HCT116 (cell line): Measurements from ENCODE around the gene SHH. TPM values are rescaled to one million over a fixed set of nuclear protein-coding genes. Genes with fewer than 3 reads are reported as not detected.

Experiments used
- ATAC-seq: fragments of 200-7000 bp; cut with Tn5 transposase; 2 replicates; pipeline ENCODE4 v1.9.1; 2020; ENCODE audit warnings: mild to moderate bottlenecking, moderate library complexity
- BruUV-seq: library from RNA; stranded (reverse); fragments of 400-500 nt; replicated peaks from 2 replicates; lab custom pipeline; 2021; lab: Mats Ljungman, UMichigan
- CTCF ChIA-PET: fragments of 300-600 bp; sonication (Branson Sonifier 250); formaldehyde crosslinking; loops from one replicate; lab custom pipeline; 2021; ENCODE audit warnings: antibody characterized with exemption; lab: Charles Lee
- POLR2A ChIA-PET: fragments of 300-600, 350-600 bp; sonication (Branson Sonifier 250); formaldehyde crosslinking; loops from one replicate; lab custom pipeline; 2021; ENCODE audit warnings: antibody characterized with exemption; lab: Charles Lee
- RAD21 ChIA-PET, 2 experiments: fragments of 300-600 bp; sonication (Branson Sonifier 250); formaldehyde crosslinking; loops; one replicate each; lab custom pipeline; 2023; ENCODE audit warnings: low total read pairs in 2 of 2; ENCODE audit not compliant: uncharacterized antibody in 2 of 2, unreplicated experiment in 2 of 2, low non-redundant PET in 1 of 2; lab: Charles Lee
- DNase-seq: peaks from one replicate; pipeline ENCODE4 v3.0.0-alpha.2; 2010; ENCODE audit warnings: low read depth, low spot score
- H2AFZ ChIP-seq: fragments of 200-600 bp; shearing (Covaris generic), sonication (generic); 2 replicates; pipeline ENCODE4 v1.6.1; 2017; ENCODE audit warnings: low read depth, mixed run types, mixed read lengths, antibody characterized with exemption, low read length; ENCODE audit not compliant: poor library complexity, severe bottlenecking
- H3K27ac ChIP-seq: 2 replicates; pipeline ENCODE4 v1.5.1; 2012; ENCODE audit warnings: low read depth, low read length
- H3K27me3 ChIP-seq: fragments of 200-600 bp; sonication (generic); 2 replicates; pipeline ENCODE4 v1.6.1; 2016; ENCODE audit warnings: mixed run types, low read length, mixed read lengths; ENCODE audit not compliant: insufficient read depth
- H3K36me3 ChIP-seq, 2 experiments: fragments of 200-500 bp in 1 of 2; fragments of 200-600 bp in 1 of 2; sonication (Bioruptor generic) in 1 of 2; sonication (generic) in 1 of 2; 2 replicates each; pipeline versions ENCODE4 v1.5.1 to v1.6.1; 2014 to 2016; ENCODE audit warnings: low read length in 2 of 2, inconsistent platforms in 1 of 2, mixed read lengths in 1 of 2, mixed run types in 1 of 2; ENCODE audit not compliant: insufficient read depth in 2 of 2, control insufficient read depth in 1 of 2
- H3K4me1 ChIP-seq, 2 experiments: fragments of 200-600 bp in 1 of 2; sonication (generic) in 1 of 2; 2 replicates each; pipeline versions ENCODE4 v1.5.1 to v1.6.1; 2012 to 2017; ENCODE audit warnings: low read length in 2 of 2, inconsistent platforms in 1 of 2, mild to moderate bottlenecking in 1 of 2, mixed read lengths in 1 of 2, mixed run types in 1 of 2, moderate library complexity in 1 of 2; ENCODE audit not compliant: insufficient read depth in 2 of 2, control insufficient read depth in 1 of 2
- H3K4me2 ChIP-seq: fragments of 200-600 bp; sonication (generic); 2 replicates; pipeline ENCODE4 v1.6.1; 2017; ENCODE audit warnings: mixed run types, low read length, mixed read lengths
- H3K4me3 ChIP-seq, 2 experiments: fragments of 200-600 bp in 1 of 2; sonication (generic) in 1 of 2; replicated peaks in 1 of 2; 2 replicates each; pipeline ENCODE4 v1.5.1; 2011 to 2016; ENCODE audit warnings: low read length in 2 of 2, control low read depth in 1 of 2, low read depth in 1 of 2, mild to moderate bottlenecking in 1 of 2, mixed read lengths in 1 of 2, mixed run types in 1 of 2
- H3K79me2 ChIP-seq: fragments of 200-600 bp; sonication (generic); 2 replicates; pipeline ENCODE4 v1.6.1; 2017; ENCODE audit warnings: mild to moderate bottlenecking, mixed run types, low read length, moderate library complexity, mixed read lengths; ENCODE audit not compliant: insufficient read depth
- H3K9ac ChIP-seq: fragments of 200-600 bp; sonication (generic); 2 replicates; pipeline ENCODE4 v1.6.1; 2016; ENCODE audit warnings: low read length, mixed read lengths
- H3K9me2 ChIP-seq: fragments of 200-600 bp; sonication (generic), shearing (Covaris generic); 2 replicates; pipeline ENCODE4 v1.6.1; 2017; ENCODE audit warnings: mixed run types, mild to moderate bottlenecking, moderate library complexity; ENCODE audit not compliant: insufficient read depth
- H3K9me3 ChIP-seq, 2 experiments: fragments of 200-500 bp in 1 of 2; fragments of 200-600 bp in 1 of 2; sonication (Bioruptor generic) in 1 of 2; sonication (generic) in 1 of 2; 2 replicates each; pipeline ENCODE4 v1.6.1; 2014 to 2017; ENCODE audit warnings: low read length in 2 of 2, mixed read lengths in 2 of 2, inconsistent platforms in 1 of 2, low read depth in 1 of 2, mild to moderate bottlenecking in 1 of 2, mixed run types in 1 of 2, moderate library complexity in 1 of 2; ENCODE audit not compliant: control insufficient read depth in 1 of 2, insufficient read depth in 1 of 2
- H4K20me1 ChIP-seq: fragments of 200-600 bp; sonication (generic), shearing (Covaris generic); 2 replicates; pipeline ENCODE4 v1.6.1; 2017; ENCODE audit warnings: mixed run types, mild to moderate bottlenecking, moderate library complexity; ENCODE audit not compliant: insufficient read depth
- CEBPB ChIP-seq: IDR thresholded peaks from 2 replicates; pipeline ENCODE4 v1.6.1; 2012; ENCODE audit warnings: low read depth
- EZH2phosphoT487 ChIP-seq: fragments of 200-600 bp; IDR thresholded peaks from 2 replicates; pipeline ENCODE4 v1.6.1; 2018; ENCODE audit warnings: antibody characterized with exemption, borderline replicate concordance
- FOSL1 ChIP-seq: IDR thresholded peaks from 2 replicates; pipeline ENCODE4 v1.6.1; 2012; ENCODE audit warnings: low read depth
- MAX ChIP-seq: IDR thresholded peaks from 2 replicates; pipeline ENCODE4 v1.6.1; 2012
- POLR2A ChIP-seq: IDR thresholded peaks from 2 replicates; pipeline ENCODE4 v1.7.0; 2011; ENCODE audit warnings: borderline replicate concordance; ENCODE audit not compliant: insufficient read depth, insufficient read length; ENCODE audit errors: extremely low read depth
- POLR2AphosphoS5 ChIP-seq: IDR thresholded peaks from 2 replicates; pipeline ENCODE4 v1.6.1; 2011; ENCODE audit warnings: mild to moderate bottlenecking, low read depth, low read length, moderate library complexity
- YY1 ChIP-seq: IDR thresholded peaks from 2 replicates; pipeline ENCODE4 v1.6.1; 2011; ENCODE audit warnings: low read length, low read depth, moderate library complexity, mild to moderate bottlenecking; ENCODE audit not compliant: insufficient replicate concordance; ENCODE audit errors: extremely low read depth
- ZBTB33 ChIP-seq: IDR thresholded peaks from 2 replicates; pipeline ENCODE4 v1.6.1; 2011; ENCODE audit warnings: mild to moderate bottlenecking, low read length, moderate library complexity; ENCODE audit not compliant: insufficient replicate concordance; ENCODE audit errors: extremely low read depth
- ZFX ChIP-seq: fragments of 450-650 bp; IDR thresholded peaks from 2 replicates; pipeline ENCODE4 v1.6.1; 2017
- ZNF274 ChIP-seq: fragments of 200-500 bp; sonication (Bioruptor generic); IDR thresholded peaks from 2 replicates; pipeline ENCODE4 v1.6.1; 2014; ENCODE audit warnings: mild to moderate bottlenecking, low read depth, low read length, inconsistent platforms
- intact Hi-C: fragments of 100-400 bp; cut with micrococcal nuclease; formaldehyde crosslinking; loops from 2 replicates; pipeline ENCODE4 v1.10.0; 2022
- total RNA-seq: library from RNA; stranded (reverse); gene quantifications from one replicate; pipeline ENCODE4 v1.2.1, GENCODE V29; 2021; ENCODE audit not compliant: unreplicated experiment

The SHH gene
- total RNA-seq, 1 experiment from 2014 or later = 0.32 TPM

GRCh38 chr7:155816996-155817395 lies 4.7 kb upstream of the SHH start:
- Histone ChIP-seq H3K36me3 (no peaks in the 10 kb centered on the region), H3K4me2 (no peak overlapping the region), H3K4me3 (no peak overlapping the region), H3K9me2 (no peaks in the 10 kb centered on the region), H4K20me1 (no peaks in the 10 kb centered on the region), H3K27ac (no peak overlapping the region), H3K9me3 (no peaks in the 10 kb centered on the region), H3K9ac (no peak overlapping the region), H3K79me2 (no peaks in the 10 kb centered on the region), H2AFZ (no peak overlapping the region)
- BruUV-seq = no TSS peak
- RAD21 ChIA-PET = interaction anchor here in 1 of 2 experiments (0.5 to 1.2 kb wide), 2 partner anchors 173 to 209 kb away, joined by 3 read pairs; no protein-coding TSS in a partner anchor
- intact Hi-C loops = loop anchor here (5.0 kb wide), 1 partner anchor 145 kb away; no protein-coding TSS in a partner anchor
- POLR2A ChIA-PET = no interaction called here
- CTCF ChIA-PET = interaction anchor here (1.2 to 1.6 kb wide), 2 partner anchors 144 to 656 kb away, joined by 3 to 5 read pairs; no protein-coding TSS in a partner anchor
- TF ChIP-seq ZNF274 (no peak), ZFX (no peak), MAX (no peak), YY1 (no peak), POLR2AphosphoS5 (no peak), EZH2phosphoT487 (no peak), FOSL1 (no peak), POLR2A (no peak), CEBPB (no peak), ZBTB33 (no peak)
- TF ChIP-seq, all 23 proteins: peak for 0
- DNase-seq (no peak), ATAC-seq (no peak)
- Histone ChIP-seq H3K4me1 (peaks cover 0 to 6% of the 10 kb centered on the region in 2 experiments; a peak in 2 of 4 replicates), H3K27me3 (0 out of 2 replicates have a peak, but pooled peaks cover under 1% of the 10 kb centered on the region)
